Activated naive CD4-positive, alpha-beta T cell treated with anti-CD3 and anti-CD28 coated beads, Interleukin-2, amount 10 ng/mL, durations not matched to agents 7 days and 5 days (primary cell): ENCODE measurements around the gene CRACR2B.
A peak's percentile ranks its signal among the peaks of the same experiment; 100 is the strongest.

Experiments used
- CTCF ChIA-PET: fragments of 350-600 bp; sonication (Branson Sonifier 250); formaldehyde crosslinking; loops from one replicate; lab custom pipeline; 2021; ENCODE audit warnings: antibody characterized with exemption; lab: Charles Lee
- DNase-seq: peaks from one replicate; pipeline ENCODE4 v3.0.0-alpha.2; 2020
- H3K27ac Mint-ChIP-seq: one replicate; pipeline ENCODE4 v1.8.0; 2021; ENCODE audit warnings: mild to moderate bottlenecking, moderate library complexity, mixed read lengths
- H3K27me3 Mint-ChIP-seq: one replicate; pipeline ENCODE4 v1.8.0; 2021; ENCODE audit warnings: mild to moderate bottlenecking, mixed read lengths
- H3K36me3 Mint-ChIP-seq: one replicate; pipeline ENCODE4 v1.8.0; 2021; ENCODE audit warnings: mixed read lengths
- H3K4me1 Mint-ChIP-seq: one replicate; pipeline ENCODE4 v1.8.0; 2021; ENCODE audit warnings: mixed read lengths
- H3K4me3 Mint-ChIP-seq: one replicate; pipeline ENCODE4 v1.8.0; 2021; ENCODE audit warnings: mild to moderate bottlenecking, moderate library complexity, mixed read lengths
- H3K9me3 Mint-ChIP-seq: one replicate; pipeline ENCODE4 v1.8.0; 2021; ENCODE audit warnings: mixed read lengths

CRACR2B gene

GRCh38 chr11:842370-843002 lies 14.8 kb downstream of the CRACR2B start, which contains the start of the genes POLR2L and TSPAN4:
Gene POLR2L (minus strand): TSS chr11:842529. CDS start chr11:842508, 21 bp downstream.
Gene TSPAN4 (plus strand): TSS chr11:842852. CDS start chr11:850305, 7,453 bp downstream.
- peak; percentile 90 for DNase-seq
- Mint-ChIP-seq H3K9me3 (no peaks in the 10 kb centered on the region), H3K27me3 (peaks cover 36% of the 10 kb centered on the region), H3K4me3 (peak within 1 kb of the TSS; percentile 85), H3K4me1 (peaks cover 32% of the 10 kb centered on the region), H3K36me3 (peaks cover 9% of the 10 kb centered on the region), H3K27ac (peak within 1 kb of the TSS; percentile 84)
- CTCF ChIA-PET, result no interaction called here

- no peak overlapping the region for H3K27ac Mint-ChIP-seq
- CTCF ChIA-PET, result interaction anchor here (0.6 to 1.0 kb wide), 2 partner anchors 10 to 21 kb away, joined by 3 read pairs; partner anchors contain the start of gene CD151
- peaks cover 32% of the 10 kb centered on the region for H3K4me1 Mint-ChIP-seq
- H3K4me3 Mint-ChIP-seq, result peak overlapping the region; percentile 68
- peaks cover 9% of the 10 kb centered on the region for H3K36me3 Mint-ChIP-seq
- no peaks in the 10 kb centered on the region for H3K9me3 Mint-ChIP-seq
- DNase-seq, result no peak
- H3K27me3 Mint-ChIP-seq, result peaks cover 41% of the 10 kb centered on the region
Observed at GRCh38 chr11:843086-843734, 15.5 kb downstream of the CRACR2B start.

GRCh38 chr11:843818-844692 lies 16.3 kb downstream of the CRACR2B start:
- Mint-ChIP-seq H3K27ac (peak overlapping the region; percentile 33), H3K4me3 (peak overlapping the region; percentile 68), H3K27me3 (peaks cover 50% of the 10 kb centered on the region), H3K9me3 (no peaks in the 10 kb centered on the region), H3K4me1 (peaks cover 37% of the 10 kb centered on the region), H3K36me3 (peaks cover 4% of the 10 kb centered on the region)
- DNase-seq, result peak; percentile 41
- CTCF ChIA-PET, result interaction anchor here (1.0 kb wide), 1 partner anchor 22 kb away, joined by 3 read pairs; no protein-coding TSS in a partner anchor

DNA sequence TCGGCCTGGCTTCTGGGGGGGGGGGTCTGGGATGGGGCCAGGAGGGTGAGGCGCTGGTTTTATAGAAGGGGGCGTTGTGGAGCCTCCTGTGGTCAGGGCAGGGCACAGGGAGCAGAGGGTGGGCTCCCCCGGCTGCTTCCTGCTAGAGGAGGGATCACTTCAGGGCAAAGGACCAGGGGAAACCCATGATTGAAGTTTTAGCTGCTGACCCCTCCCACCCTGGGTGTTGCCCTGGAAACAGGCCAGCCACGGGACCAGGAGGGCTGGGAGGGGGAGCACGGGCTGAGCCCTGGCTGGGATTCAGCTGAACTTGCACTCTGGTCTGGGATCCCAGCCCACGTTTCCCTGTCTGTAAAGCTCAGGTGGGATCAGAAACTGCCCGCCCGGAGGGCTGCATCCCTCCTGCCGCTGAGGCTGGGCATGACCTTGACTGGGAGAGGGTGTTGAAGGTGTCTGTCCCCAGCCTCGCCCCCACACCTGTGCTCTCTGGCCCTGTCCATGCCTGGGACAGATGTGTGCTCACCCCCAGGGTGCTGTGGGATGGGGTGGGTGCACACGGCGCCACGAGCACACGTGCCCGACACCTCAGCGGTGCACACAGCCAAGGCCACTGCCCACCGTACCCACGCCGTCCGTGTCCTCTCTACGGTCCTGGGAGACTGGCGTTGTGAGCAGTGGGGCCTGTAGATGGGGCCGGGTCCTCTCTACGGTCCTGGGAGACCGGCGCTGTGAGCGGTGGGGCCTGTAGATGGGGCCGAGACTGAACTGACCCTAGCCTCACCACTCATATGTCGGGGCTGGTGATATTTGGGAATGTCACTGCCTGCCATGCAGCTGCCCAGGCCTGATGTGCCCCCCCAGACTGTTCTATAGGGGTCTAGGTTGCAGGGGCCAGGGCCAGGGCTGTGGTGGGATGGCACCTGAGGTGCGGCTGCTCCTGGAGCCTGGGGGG lies 17.2 kb downstream of the CRACR2B start:
- Mint-ChIP-seq H3K36me3 (peaks cover 2% of the 10 kb centered on the region), H3K4me1 (peaks cover 36% of the 10 kb centered on the region), H3K27ac (no peak overlapping the region), H3K27me3 (peaks cover 55% of the 10 kb centered on the region), H3K9me3 (no peaks in the 10 kb centered on the region), H3K4me3 (no peak overlapping the region)
- DNase-seq, result peak; percentile 53
- CTCF ChIA-PET, result no interaction called here

- no peak for DNase-seq
Observed at GRCh38 chr11:845872-846495, 18.3 kb downstream of the CRACR2B start.

GRCh38 chr11:846496-847098 lies 18.9 kb downstream of the CRACR2B start:
- H3K9me3 Mint-ChIP-seq, result no peaks in the 10 kb centered on the region
- no peak overlapping the region for H3K4me3 Mint-ChIP-seq
- CTCF ChIA-PET, result interaction anchor here (3.5 kb wide), 1 partner anchor 204 kb away, joined by 39 read pairs; no protein-coding TSS in a partner anchor
- DNase-seq, result no peak
- H3K27me3 Mint-ChIP-seq, result peaks cover 71% of the 10 kb centered on the region
- H3K36me3 Mint-ChIP-seq, result no peaks in the 10 kb centered on the region
- no peak overlapping the region for H3K27ac Mint-ChIP-seq
- peaks cover 21% of the 10 kb centered on the region for H3K4me1 Mint-ChIP-seq

More at GRCh38 chr11:845872-846495, 18.3 kb downstream of the CRACR2B start:
- Mint-ChIP-seq H3K4me3 (no peak overlapping the region), H3K4me1 (peaks cover 26% of the 10 kb centered on the region), H3K27me3 (peaks cover 65% of the 10 kb centered on the region), H3K27ac (no peak overlapping the region), H3K36me3 (no peaks in the 10 kb centered on the region), H3K9me3 (no peaks in the 10 kb centered on the region)
- CTCF ChIA-PET, result no interaction called here

DNA sequence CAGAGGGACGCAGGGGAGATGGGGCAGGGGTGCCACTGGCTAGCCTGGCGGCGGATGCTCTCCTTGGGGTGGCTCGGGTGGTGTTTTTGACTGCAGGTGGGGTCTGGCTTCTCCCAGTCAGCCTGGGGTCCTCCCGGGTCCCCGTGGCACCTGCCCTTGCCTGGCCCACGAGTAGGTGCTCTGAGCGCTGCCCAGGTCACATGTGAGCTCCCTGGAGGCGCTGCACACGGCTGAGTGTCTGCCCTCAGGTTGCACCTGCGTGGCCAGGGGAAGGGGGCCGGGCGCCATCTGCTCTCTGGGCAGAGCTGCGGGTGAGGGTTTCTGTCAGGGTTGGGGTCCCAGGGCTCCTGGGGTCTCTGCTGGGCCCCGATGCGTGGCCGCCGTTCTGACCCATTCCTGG lies 20.2 kb downstream of the CRACR2B start:
- DNase-seq, result no peak
- H3K4me1 Mint-ChIP-seq, result peaks cover 21% of the 10 kb centered on the region
- no peak overlapping the region for H3K27ac Mint-ChIP-seq
- H3K9me3 Mint-ChIP-seq, result no peaks in the 10 kb centered on the region
- CTCF ChIA-PET, result interaction anchor here (0.7 to 3.5 kb wide), 7 partner anchors 17 to 206 kb away, joined by 3 to 39 read pairs (median 5); partner anchors contain the start of gene CHID1
- peaks cover 76% of the 10 kb centered on the region for H3K27me3 Mint-ChIP-seq
- H3K36me3 Mint-ChIP-seq, result no peaks in the 10 kb centered on the region
- H3K4me3 Mint-ChIP-seq, result no peak overlapping the region

GRCh38 chr11:848380-848931 lies 20.7 kb downstream of the CRACR2B start:
- H3K36me3 Mint-ChIP-seq, result no peaks in the 10 kb centered on the region
- H3K27ac Mint-ChIP-seq, result no peak overlapping the region
- peaks cover 19% of the 10 kb centered on the region for H3K4me1 Mint-ChIP-seq
- H3K4me3 Mint-ChIP-seq, result peak overlapping the region; percentile 40
- H3K27me3 Mint-ChIP-seq, result peaks cover 72% of the 10 kb centered on the region
- no peaks in the 10 kb centered on the region for H3K9me3 Mint-ChIP-seq
- CTCF ChIA-PET, result interaction anchor here (0.7 to 3.5 kb wide), 6 partner anchors 17 to 203 kb away, joined by 3 to 39 read pairs (median 4); partner anchors contain the start of gene CHID1
- DNase-seq, result peak; percentile 78

DNA sequence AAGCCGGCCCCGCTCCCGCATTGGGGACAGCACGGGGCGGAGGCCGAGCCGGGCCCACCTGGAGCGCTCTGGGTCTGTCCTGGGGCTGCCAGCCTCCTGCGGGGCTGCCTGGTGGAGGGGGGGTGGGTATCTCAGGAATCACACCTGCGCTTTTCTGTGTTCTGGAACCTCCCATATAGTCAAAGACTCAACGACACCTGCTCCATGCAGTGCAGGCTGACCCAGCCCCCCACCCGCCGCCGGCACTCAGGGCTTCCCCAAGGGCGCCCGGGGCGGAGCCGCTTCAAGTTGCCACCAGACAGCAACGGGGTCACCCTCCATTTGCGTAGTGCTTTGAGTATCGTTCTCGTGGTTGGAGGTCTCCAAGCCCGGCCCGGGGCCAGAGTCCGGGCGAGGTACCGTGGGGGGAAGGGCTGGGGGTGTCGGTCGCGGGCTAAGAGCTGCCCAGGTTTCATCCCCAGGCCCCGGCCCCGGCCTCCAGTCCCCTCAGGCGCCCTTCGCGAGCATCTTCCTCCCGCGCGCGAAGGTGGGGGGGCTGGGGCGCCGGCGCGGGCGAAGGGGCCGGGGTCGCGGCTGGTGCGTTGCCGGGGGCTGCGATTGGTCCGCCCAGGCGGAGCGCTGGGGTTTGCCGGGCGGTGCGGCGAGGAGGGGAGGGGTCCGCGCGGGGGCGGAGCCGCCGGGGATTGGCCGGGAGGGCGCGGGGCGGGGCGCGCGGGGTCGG lies 21.5 kb downstream of the CRACR2B start:
- Mint-ChIP-seq H3K4me1 (peaks cover 12% of the 10 kb centered on the region), H3K36me3 (no peaks in the 10 kb centered on the region), H3K27me3 (peaks cover 64% of the 10 kb centered on the region), H3K27ac (no peak overlapping the region), H3K9me3 (no peaks in the 10 kb centered on the region), H3K4me3 (peak overlapping the region; percentile 71)
- CTCF ChIA-PET, result interaction anchor here (0.7 to 3.5 kb wide), 4 partner anchors 43 to 202 kb away, joined by 3 to 39 read pairs (median 6); partner anchors contain the start of gene CHID1
- peak; percentile 64 for DNase-seq

DNA sequence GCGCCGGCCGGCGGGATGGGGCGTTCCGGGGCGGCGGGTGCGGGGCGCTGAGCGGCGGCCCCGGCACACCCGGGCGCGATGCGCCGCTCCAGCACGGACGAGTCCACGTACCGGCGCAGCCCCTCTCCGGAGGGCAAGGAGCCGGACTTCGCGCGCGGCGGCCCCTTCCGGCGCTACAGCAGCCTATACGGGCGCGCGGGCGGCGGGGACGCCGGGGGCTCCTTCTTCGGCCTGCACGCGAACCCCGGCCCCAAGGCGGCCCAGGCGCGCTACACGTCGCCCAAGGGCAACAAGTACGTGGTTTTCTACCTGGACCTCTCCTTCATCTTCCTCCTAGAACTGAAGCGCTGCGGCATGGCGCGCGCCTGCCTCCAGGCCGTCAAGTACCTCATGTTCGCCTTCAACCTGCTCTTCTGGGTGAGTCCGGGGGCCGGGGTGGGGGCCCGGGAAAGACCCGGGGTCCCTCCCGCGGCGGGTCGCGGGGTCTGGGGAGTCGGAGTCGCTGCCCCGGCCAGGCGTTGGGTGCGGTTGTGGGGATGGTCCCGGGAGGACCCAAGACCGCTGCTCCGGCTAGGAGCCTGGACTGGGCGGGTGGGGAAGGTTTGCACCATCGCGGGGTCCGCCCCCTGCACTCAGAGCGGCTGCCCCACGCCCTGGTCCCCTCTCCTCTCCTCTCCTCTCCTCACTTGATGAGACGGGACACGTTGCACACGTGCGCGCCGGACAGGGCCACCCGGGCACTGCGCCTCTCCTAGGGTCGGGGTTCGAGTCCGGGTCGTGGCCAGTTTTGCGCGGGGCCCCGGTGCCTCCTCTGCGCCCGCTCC lies 22.4 kb downstream of the CRACR2B start:
- CTCF ChIA-PET, result interaction anchor here (3.5 kb wide), 1 partner anchor 201 kb away, joined by 39 read pairs; no protein-coding TSS in a partner anchor

More for the DNA sequence above, 22.4 kb downstream of the CRACR2B start:
- H3K27me3 Mint-ChIP-seq, result peaks cover 56% of the 10 kb centered on the region
- peak overlapping the region; percentile 51 for H3K4me3 Mint-ChIP-seq
- no peaks in the 10 kb centered on the region for H3K9me3 Mint-ChIP-seq
- peaks cover 5% of the 10 kb centered on the region for H3K4me1 Mint-ChIP-seq
- no peak overlapping the region for H3K27ac Mint-ChIP-seq
- no peaks in the 10 kb centered on the region for H3K36me3 Mint-ChIP-seq
- no peak for DNase-seq
